ENCODE results near the gene KIF26A. TPM values are rescaled to one million over a fixed set of nuclear protein-coding genes. Genes with fewer than 3 reads are reported as not detected.

The KIF26A gene
- total RNA-seq, 1 donor from 2014 or later = 5.9 TPM

DNA sequence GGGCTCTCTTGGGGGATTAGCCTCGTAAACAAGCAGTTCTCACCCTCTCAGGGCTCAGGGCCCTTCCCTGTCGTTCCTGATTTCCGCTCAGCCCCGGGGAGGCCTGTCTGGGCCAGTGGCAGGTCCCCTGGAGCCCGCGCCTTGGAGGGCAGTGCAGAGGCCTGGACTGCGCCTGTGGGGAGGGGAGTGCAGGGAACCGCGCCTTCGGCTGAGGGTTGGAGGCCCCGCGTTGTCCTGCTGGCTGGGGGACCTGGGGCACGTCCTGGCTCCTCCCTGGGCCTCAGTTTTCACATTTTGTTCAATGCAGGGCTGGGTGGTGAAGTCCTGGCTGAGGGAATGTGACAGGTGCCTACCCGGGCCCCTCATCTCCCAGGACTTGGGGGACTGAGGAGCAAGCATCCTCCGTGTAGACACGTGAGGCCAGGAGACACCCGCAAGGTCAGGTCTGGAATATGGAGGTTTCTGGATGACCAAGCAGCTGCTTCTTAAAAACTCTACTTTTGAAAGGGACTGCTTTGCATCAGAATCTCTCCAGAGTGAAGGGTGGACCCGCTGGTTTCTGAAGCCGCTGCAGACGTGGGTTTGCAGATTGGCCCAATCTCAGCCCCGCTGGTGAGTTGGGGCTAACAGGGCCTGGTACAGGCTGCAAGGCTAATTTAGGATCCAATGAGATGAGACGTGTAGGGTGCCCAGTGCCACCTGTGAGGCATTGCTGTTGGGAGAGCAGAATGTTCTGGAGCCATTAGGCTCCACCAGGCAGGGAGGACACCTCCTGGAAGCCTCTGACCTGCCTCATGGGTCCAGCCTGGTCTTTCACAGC, 80.2 kb downstream of the KIF26A start:
- no peaks in the 10 kb centered on the region for H3K36me3 ChIP-seq
- TF ChIP-seq, protein P1, sequence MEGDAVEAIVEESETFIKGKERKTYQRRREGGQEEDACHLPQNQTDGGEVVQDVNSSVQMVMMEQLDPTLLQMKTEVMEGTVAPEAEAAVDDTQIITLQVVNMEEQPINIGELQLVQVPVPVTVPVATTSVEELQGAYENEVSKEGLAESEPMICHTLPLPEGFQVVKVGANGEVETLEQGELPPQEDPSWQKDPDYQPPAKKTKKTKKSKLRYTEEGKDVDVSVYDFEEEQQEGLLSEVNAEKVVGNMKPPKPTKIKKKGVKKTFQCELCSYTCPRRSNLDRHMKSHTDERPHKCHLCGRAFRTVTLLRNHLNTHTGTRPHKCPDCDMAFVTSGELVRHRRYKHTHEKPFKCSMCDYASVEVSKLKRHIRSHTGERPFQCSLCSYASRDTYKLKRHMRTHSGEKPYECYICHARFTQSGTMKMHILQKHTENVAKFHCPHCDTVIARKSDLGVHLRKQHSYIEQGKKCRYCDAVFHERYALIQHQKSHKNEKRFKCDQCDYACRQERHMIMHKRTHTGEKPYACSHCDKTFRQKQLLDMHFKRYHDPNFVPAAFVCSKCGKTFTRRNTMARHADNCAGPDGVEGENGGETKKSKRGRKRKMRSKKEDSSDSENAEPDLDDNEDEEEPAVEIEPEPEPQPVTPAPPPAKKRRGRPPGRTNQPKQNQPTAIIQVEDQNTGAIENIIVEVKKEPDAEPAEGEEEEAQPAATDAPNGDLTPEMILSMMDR (IDR thresholded peaks at IDR 0.05) = no peak
- intact Hi-C loops (cut with DNase I) = no loop called here
- DNase-seq (peak; percentile 46), ATAC-seq (no peak)
- no peaks in the 10 kb centered on the region for H3K27me3 ChIP-seq
- no peak overlapping the region for H3K27ac ChIP-seq
- H3K4me3 ChIP-seq = no peak overlapping the region
- no peaks in the 10 kb centered on the region for H3K4me1 ChIP-seq
- H3K9me3 ChIP-seq = no peaks in the 10 kb centered on the region

DNA sequence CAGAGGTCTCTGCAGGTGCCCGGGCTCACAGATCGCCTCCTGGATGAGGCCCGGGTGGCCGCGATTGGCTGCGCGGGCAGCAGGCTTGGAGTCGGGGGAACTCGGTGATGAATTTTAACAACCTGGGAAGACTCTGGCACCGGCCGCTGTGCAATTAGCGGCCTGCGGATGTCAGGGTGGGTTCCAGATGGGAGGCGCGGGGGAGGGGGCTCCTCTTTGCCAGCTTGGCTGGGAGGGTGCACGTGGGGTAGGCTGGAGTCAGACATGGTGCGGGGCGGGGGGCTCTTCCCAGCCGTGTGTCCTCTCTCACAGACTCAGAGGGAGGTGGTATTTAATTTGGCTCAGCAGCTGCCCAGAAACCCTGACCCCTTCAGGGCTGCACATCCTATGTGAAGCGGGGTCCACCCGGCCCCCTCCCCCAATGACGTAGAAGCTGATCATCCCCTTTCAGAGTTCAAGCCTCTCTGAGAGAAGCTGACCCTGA, 81.4 kb downstream of the KIF26A start:
- H3K9me3 ChIP-seq = no peaks in the 10 kb centered on the region
- no peak overlapping the region for H3K4me3 ChIP-seq
- no peak for ATAC-seq
- DNase-seq = peak; percentile 48
- no peak overlapping the region for H3K27ac ChIP-seq
- intact Hi-C loops (cut with DNase I) = no loop called here
- no peaks in the 10 kb centered on the region for H3K27me3 ChIP-seq
- peaks cover 2% of the 10 kb centered on the region for H3K4me1 ChIP-seq
- no peaks in the 10 kb centered on the region for H3K36me3 ChIP-seq
- TF ChIP-seq, protein P1 (IDR thresholded peaks at IDR 0.05) = no peak

DNA sequence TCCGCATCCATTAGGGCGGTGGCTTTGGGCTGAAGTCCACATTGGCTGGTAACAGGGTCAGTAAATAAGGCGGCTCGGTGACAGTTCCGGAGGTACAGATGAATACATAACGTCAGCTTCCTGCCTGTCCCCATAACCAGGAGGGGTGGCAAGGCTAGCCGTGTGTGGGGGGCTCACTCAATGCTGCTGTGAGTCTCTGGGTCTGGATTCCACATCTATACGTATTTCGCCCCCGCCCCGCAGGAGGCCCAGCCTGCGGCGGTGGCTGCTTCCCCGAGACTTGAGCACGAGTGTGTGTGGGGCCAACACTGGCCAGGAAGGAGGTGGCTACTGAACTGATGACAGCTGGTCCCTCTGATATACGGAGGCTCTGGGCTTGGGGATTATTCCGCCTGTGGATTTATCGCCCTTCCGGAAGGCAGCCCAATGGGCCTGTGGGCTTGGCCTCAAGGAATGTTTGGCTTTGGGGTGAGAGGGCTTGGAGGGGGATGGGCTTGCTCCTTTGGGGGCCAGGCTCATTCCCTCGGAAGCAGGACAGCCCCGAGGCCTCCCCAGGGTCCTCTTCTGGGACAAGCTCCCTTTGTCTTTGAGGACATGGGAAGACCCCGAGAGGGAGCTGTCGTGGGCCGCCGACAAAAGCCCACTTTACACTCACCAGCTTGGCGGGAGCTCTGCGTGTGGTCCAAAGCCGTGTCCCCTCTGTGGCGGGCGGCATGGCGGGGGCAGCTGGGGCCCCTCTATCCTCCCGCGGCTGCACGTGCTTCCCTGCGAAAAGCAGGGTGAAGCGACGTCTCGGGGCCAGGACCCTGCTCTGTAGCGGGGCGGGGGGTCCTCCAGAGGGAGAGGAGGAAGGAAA, 82.1 kb downstream of the KIF26A start:
- Histone ChIP-seq H3K9me3 (no peaks in the 10 kb centered on the region), H3K4me1 (peaks cover 2% of the 10 kb centered on the region), H3K36me3 (no peaks in the 10 kb centered on the region), H3K4me3 (no peak overlapping the region), H3K27me3 (no peaks in the 10 kb centered on the region), H3K27ac (no peak overlapping the region)
- DNase-seq (peak; percentile 57), ATAC-seq (no peak)
- intact Hi-C loops (cut with DNase I) = no loop called here
- TF ChIP-seq, protein P1 (IDR thresholded peaks at IDR 0.05) = no peak

DNA sequence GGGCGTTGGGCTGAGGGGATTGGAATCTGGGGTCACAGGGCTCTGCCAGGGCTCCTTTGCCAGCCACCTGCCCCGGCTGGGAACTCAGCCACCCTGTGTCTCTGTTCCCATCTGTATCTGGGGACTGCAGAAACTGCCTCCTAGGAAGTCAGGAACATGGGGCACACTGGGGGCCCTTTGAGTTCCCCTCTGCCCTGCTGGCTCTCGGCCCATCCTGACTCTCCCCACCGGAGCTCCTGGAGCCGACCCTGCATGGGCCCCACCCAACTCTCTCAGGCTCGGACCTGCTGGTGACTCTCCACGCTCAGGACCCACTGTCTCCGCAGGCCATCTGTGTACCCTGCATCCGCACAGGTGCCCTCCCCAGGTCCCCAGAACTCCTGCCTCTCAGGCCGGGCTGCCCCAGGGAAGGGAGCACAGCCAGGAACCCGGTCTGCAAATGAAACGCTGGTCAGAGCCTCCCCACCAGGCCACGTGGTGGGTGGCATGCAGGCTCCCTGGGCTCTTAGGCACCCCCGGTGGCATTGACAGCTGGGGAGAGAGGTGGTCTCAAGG, 82.8 kb downstream of the KIF26A start:
- ATAC-seq (no peak), DNase-seq (no peak)
- no peaks in the 10 kb centered on the region for H3K9me3 ChIP-seq
- H3K27ac ChIP-seq = no peak overlapping the region
- TF ChIP-seq, protein P1 (IDR thresholded peaks at IDR 0.05) = no peak
- no peak overlapping the region for H3K4me3 ChIP-seq
- intact Hi-C loops (cut with DNase I) = no loop called here
- H3K36me3 ChIP-seq = no peaks in the 10 kb centered on the region
- no peaks in the 10 kb centered on the region for H3K27me3 ChIP-seq
- H3K4me1 ChIP-seq = peaks cover 2% of the 10 kb centered on the region

DNA sequence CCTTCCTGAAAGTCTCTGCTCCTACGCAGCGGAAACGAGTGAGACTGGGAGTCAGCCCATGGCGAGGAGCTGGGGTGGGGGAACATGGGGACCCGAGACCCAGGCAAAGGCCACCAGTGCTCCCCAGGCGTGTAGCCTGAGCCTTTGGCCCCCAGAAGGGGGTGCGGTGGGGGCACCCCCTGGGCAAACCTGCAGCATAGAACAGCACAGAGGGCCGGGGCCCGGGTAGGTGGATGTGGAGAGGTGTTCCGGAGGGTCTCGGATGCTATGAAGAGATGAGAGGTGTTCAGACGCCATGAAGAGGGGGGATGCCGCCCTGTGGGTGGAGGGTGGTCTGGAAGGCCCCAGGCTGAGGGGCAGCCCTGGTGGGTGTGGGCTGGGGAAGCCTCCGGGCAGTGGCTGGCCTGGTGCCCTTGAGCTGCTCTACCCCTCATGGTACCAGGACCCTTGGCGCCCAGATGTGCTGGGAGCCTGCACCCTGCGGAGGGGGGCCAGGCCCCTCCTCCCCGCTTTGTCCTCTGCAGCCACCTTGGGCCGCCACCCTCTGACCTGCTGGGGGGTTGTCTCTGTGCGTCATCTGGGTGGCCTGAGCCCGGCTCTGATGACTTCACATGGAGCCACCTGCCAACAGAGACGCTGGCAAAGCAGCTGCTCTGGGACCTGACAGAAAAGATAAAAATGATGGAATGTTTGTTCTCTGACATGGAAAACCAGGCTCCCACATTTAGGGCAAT, 83.4 kb downstream of the KIF26A start:
- H3K4me3 ChIP-seq = no peak overlapping the region
- no peaks in the 10 kb centered on the region for H3K36me3 ChIP-seq
- peak; percentile 56 for DNase-seq
- no peak for ATAC-seq
- H3K27me3 ChIP-seq = no peaks in the 10 kb centered on the region
- H3K27ac ChIP-seq = no peak overlapping the region
- H3K9me3 ChIP-seq = no peaks in the 10 kb centered on the region
- intact Hi-C loops (cut with DNase I) = no loop called here
- H3K4me1 ChIP-seq = peaks cover 2% of the 10 kb centered on the region
- TF ChIP-seq, protein P1 (IDR thresholded peaks at IDR 0.05) = no peak
